Astrocyte (in vitro differentiated cells and primary cell): Measurements from ENCODE around the gene ZNF266.

ENCODE experiments used
- EZH2 ChIP-seq: IDR thresholded peaks from 2 replicates; pipeline ENCODE4 v1.6.1; 2012; ENCODE audit warnings: mild to moderate bottlenecking, low read length, inconsistent platforms; ENCODE audit not compliant: insufficient read depth
- TF ChIP-seq, protein P1 (sequence below): IDR thresholded peaks from 2 replicates; pipeline ENCODE4 v1.5.1; 2011; ENCODE audit warnings: low read depth, mild to moderate bottlenecking, inconsistent platforms, low read length, moderate library complexity; ENCODE audit not compliant: insufficient read depth

DNA sequence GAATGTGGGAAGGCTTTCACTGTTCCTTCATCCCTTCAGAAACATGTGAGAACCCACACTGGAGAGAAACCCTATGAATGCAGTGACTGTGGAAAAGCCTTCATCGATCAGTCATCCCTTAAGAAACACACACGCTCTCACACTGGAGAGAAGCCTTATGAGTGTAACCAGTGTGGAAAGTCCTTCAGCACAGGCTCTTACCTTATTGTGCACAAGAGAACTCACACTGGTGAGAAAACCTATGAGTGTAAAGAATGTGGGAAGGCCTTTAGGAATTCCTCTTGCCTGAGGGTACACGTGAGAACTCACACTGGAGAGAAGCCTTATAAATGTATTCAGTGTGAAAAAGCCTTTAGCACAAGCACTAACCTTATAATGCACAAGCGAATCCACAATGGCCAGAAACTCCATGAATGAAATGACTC, 54.0 kb downstream of the ZNF266 start:
- TF ChIP-seq, protein P1, sequence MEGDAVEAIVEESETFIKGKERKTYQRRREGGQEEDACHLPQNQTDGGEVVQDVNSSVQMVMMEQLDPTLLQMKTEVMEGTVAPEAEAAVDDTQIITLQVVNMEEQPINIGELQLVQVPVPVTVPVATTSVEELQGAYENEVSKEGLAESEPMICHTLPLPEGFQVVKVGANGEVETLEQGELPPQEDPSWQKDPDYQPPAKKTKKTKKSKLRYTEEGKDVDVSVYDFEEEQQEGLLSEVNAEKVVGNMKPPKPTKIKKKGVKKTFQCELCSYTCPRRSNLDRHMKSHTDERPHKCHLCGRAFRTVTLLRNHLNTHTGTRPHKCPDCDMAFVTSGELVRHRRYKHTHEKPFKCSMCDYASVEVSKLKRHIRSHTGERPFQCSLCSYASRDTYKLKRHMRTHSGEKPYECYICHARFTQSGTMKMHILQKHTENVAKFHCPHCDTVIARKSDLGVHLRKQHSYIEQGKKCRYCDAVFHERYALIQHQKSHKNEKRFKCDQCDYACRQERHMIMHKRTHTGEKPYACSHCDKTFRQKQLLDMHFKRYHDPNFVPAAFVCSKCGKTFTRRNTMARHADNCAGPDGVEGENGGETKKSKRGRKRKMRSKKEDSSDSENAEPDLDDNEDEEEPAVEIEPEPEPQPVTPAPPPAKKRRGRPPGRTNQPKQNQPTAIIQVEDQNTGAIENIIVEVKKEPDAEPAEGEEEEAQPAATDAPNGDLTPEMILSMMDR = no peak
- no peak for TF ChIP-seq EZH2
